Muscle layer of duodenum (tissue), 2 donors: ENCODE results near the gene APH1B.

ENCODE experiments used
- H3K27ac ChIP-seq: one replicate; pipeline ENCODE4 v1.7.0; 2013; ENCODE audit warnings: mild to moderate bottlenecking, low read length
- H3K27me3 ChIP-seq: one replicate; pipeline ENCODE4 v1.7.0; 2013; ENCODE audit warnings: low read depth, mild to moderate bottlenecking, control low read depth, low read length
- H3K36me3 ChIP-seq, 2 donors: one replicate each; pipeline ENCODE4 v1.7.0; 2013; ENCODE audit warnings: low read length in 2 of 2, control low read depth in 1 of 2, mild to moderate bottlenecking in 1 of 2; ENCODE audit not compliant: insufficient read depth in 2 of 2, control insufficient read depth in 1 of 2
- H3K4me1 ChIP-seq, 2 donors: one replicate each; pipeline ENCODE4 v1.7.0; 2013; ENCODE audit warnings: low read length in 2 of 2, mild to moderate bottlenecking in 2 of 2, control low read depth in 1 of 2, moderate library complexity in 1 of 2; ENCODE audit not compliant: insufficient read depth in 2 of 2, control insufficient read depth in 1 of 2
- H3K4me3 ChIP-seq, 2 donors: one replicate each; pipeline ENCODE4 v1.7.0; 2013; ENCODE audit warnings: low read length in 2 of 2, low read depth in 1 of 2, mild to moderate bottlenecking in 1 of 2
- H3K9me3 ChIP-seq, 2 donors: one replicate each; pipeline ENCODE4 v1.7.0; 2013; ENCODE audit warnings: low read length in 2 of 2, control low read depth in 1 of 2, mild to moderate bottlenecking in 1 of 2; ENCODE audit not compliant: control insufficient read depth in 1 of 2
- donor health status: healthy.

The APH1B gene

GRCh38 chr15:63357731-63358130, 80.3 kb downstream of the APH1B start:
- Histone ChIP-seq H3K36me3 (no peaks in the 10 kb centered on the region), H3K27me3 (no peaks in the 10 kb centered on the region), H3K27ac (no peak overlapping the region), H3K4me3 (no peak overlapping the region), H3K4me1 (no peaks in the 10 kb centered on the region), H3K9me3 (no peaks in the 10 kb centered on the region)

- Histone ChIP-seq H3K27ac (no peak overlapping the region), H3K36me3 (no peaks in the 10 kb centered on the region), H3K9me3 (no peaks in the 10 kb centered on the region)
Measured at GRCh38 chr15:63358241-63359029, 81.0 kb downstream of the APH1B start.

More at GRCh38 chr15:63358241-63359029, 81.0 kb downstream of the APH1B start:
- Histone ChIP-seq H3K4me1 (no peaks in the 10 kb centered on the region), H3K4me3 (no peak overlapping the region), H3K27me3 (no peaks in the 10 kb centered on the region)
